Kidney epithelial cell (primary cell): ENCODE data around the gene CHTF18. TPM values are rescaled to one million over a fixed set of nuclear protein-coding genes. Genes with fewer than 3 reads are reported as not detected.

ENCODE experiments used
- DNase-seq: peaks from one replicate; pipeline ENCODE4 v3.0.0-alpha.2; 2010; ENCODE audit warnings: low read depth
- H3K27me3 ChIP-seq: 2 replicates; pipeline ENCODE4 v1.6.0; 2011; ENCODE audit warnings: low read length; ENCODE audit not compliant: control insufficient read depth, insufficient read depth
- H3K36me3 ChIP-seq: 2 replicates; pipeline ENCODE4 v1.5.1; 2011; ENCODE audit warnings: low read length; ENCODE audit not compliant: control insufficient read depth, insufficient read depth
- H3K4me3 ChIP-seq: 2 replicates; pipeline ENCODE4 v1.5.1; 2011; ENCODE audit warnings: low read depth, mild to moderate bottlenecking, control low read depth, low read length
- total RNA-seq: library from RNA; depleted of rRNA; stranded (reverse); fragments of >200 nt; gene quantifications from 2 replicates; pipeline ENCODE4 v1.2.3, GENCODE V29; 2015
- TF ChIP-seq, protein P1 (sequence below): IDR thresholded peaks from 2 replicates; pipeline ENCODE4 v1.5.1; 2011; ENCODE audit warnings: mild to moderate bottlenecking, moderate library complexity, low read length, control low read depth, inconsistent platforms; ENCODE audit not compliant: insufficient read depth, poor library complexity, severe bottlenecking

The CHTF18 gene
- total RNA-seq, 1 donor from 2014 or later = 23.9 TPM

DNA sequence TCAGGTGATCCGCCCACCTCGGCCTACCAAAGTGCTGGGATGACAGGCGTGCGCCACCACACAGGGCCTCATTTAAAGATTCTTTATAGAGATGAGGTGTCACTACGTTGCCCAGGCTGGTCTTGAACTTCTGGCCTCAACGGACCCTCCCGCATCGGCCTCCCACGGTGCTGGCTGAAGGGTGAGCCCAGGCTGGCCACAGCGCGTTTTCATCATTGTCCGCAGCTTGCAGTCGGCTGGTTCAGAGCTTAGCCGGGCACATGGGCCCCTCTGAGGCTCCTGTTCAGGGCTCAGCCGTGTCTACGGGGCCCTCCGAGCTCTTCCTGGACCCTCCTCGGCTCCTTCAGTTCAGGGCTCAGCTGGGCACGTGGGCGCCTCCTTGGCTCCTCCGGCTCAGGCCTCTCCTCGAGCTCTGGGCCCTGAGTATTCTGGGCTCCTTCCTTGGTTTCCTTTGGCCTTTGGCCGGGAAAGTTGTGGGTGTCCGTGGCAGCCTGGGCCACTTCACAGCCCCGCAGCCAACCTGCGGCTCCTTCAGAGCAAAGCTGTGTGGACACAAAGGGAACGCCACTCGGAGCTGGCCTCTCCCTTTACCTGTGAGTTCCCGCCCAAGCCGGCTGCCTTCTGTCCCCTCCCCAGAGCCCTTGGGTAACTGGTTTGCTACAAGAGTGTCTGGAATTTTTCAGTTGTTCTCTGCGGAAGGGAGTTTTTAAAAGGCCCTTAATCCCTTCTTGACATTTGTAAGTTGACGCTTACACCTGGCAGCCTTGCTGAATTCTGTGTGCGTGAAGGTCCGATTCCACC, 29.1 kb upstream of the CHTF18 start:
- no peak for DNase-seq
- TF ChIP-seq, protein P1, sequence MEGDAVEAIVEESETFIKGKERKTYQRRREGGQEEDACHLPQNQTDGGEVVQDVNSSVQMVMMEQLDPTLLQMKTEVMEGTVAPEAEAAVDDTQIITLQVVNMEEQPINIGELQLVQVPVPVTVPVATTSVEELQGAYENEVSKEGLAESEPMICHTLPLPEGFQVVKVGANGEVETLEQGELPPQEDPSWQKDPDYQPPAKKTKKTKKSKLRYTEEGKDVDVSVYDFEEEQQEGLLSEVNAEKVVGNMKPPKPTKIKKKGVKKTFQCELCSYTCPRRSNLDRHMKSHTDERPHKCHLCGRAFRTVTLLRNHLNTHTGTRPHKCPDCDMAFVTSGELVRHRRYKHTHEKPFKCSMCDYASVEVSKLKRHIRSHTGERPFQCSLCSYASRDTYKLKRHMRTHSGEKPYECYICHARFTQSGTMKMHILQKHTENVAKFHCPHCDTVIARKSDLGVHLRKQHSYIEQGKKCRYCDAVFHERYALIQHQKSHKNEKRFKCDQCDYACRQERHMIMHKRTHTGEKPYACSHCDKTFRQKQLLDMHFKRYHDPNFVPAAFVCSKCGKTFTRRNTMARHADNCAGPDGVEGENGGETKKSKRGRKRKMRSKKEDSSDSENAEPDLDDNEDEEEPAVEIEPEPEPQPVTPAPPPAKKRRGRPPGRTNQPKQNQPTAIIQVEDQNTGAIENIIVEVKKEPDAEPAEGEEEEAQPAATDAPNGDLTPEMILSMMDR = no peak
- Histone ChIP-seq H3K36me3 (no peaks in the 10 kb centered on the region), H3K27me3 (no peaks in the 10 kb centered on the region), H3K4me3 (no peak overlapping the region)

- Histone ChIP-seq H3K36me3 (no peaks in the 10 kb centered on the region), H3K4me3 (no peak overlapping the region), H3K27me3 (no peaks in the 10 kb centered on the region)
- DNase-seq = no peak
- TF ChIP-seq, protein P1 = no peak
These were observed 28.4 kb upstream of the CHTF18 start for GRCh38 chr16:760065-760464.

- DNase-seq = no peak
- Histone ChIP-seq H3K4me3 (no peak within 1 kb of the TSS), H3K36me3 (no peaks in the 10 kb centered on the region), H3K27me3 (no peaks in the 10 kb centered on the region)
- TF ChIP-seq, protein P1 = no peak
These were observed 27.7 kb upstream of the CHTF18 start, which contains the start of gene MSLN for GRCh38 chr16:760545-761343. Gene MSLN (plus strand): TSS chr16:760734. CDS start chr16:762681, 1,947 bp downstream.

DNA sequence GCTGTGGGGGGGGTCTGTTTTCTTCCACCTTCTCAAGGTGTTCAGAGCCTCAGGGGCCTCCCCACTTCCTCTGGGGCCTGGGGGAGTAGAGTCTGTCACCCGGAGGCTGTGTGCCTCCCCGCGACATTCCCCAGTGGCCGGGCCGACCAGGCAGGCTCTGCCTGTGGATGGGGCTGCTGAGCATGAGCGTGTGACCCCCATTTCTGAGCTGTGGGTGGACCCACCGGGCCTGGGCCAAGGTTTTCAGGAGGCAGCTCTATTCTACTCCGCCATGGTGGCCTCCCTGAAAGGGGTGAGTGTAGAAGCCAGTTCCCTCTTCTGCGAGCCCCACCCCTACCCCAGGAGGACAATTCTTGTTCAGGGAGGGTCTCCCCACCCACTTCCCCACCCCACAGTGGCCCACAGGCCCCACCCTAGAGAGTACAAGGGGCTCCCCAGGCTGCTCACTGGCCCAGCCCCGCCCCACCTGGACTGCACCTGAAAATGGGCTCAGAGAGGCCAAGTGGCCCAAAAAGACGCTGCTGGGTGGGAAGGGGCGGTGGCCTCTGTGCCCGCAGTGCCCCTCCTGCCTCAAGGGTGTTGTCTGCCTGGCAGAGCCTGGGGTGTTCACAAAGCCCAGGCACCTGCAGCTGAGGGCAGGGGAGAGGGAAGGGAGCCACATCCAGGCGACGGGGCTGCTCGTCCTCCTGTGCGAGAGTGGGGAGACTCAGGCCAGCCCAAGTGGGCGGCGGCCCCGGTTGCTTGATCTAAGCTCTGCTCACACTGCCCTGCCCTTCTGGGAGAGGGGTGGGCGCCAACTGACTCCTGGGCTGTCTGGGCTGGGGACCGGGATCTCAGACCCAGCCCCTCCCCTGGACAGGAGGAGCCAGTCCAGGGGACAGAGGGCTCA, 26.6 kb upstream of the CHTF18 start:
- Histone ChIP-seq H3K36me3 (no peaks in the 10 kb centered on the region), H3K4me3 (no peak overlapping the region), H3K27me3 (no peaks in the 10 kb centered on the region)
- TF ChIP-seq, protein P1 = no peak
- no peak for DNase-seq

DNA sequence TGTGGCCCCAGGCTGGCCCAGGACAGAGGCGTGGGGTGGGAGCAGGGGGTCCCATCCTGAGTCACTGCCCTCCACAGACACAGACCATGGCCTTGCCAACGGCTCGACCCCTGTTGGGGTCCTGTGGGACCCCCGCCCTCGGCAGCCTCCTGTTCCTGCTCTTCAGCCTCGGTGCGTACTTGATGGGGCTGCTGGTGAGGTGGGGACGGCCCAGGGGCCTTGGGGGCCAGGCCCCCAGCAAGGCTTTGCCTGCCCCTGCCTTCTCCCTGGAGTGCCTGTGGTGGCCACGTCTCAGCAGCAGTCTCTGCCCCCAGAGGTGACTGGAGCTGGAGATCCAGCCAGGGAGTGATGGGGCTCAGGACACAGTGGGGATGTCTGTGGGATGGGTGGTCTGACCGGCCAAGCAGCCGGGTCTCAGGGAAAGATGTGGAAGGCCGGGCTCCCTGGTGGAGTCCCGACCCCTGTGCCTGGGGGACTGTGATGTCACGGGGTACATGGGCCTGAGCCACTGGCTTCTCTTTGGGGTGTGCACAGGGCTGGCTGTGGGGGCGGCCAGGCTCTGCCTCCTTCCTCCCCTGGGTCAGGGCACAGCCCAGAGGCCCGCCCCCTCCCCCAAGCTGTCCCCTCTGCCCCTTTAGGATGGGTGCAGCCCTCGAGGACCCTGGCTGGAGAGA, 25.7 kb upstream of the CHTF18 start:
- TF ChIP-seq, protein P1 = no peak
- H3K36me3 ChIP-seq = no peaks in the 10 kb centered on the region
- H3K27me3 ChIP-seq = no peaks in the 10 kb centered on the region
- no peak overlapping the region for H3K4me3 ChIP-seq
- no peak for DNase-seq
